Activated CD8-positive, alpha-beta memory T cell treated with anti-CD3 and anti-CD28 coated beads for 1 hour (primary cell): ENCODE data around the gene ZNF254.
A peak's percentile ranks its signal among the peaks of the same experiment; 100 is the strongest.
"Not testable (repeated sequence)": the region's sequence is repeated elsewhere in the genome, so short reads cannot be mapped to it uniquely, and the experiment has no call there.

Source experiments
- DNase-seq, 2 donors: peaks; one replicate each; pipeline ENCODE4 v3.0.0-alpha.2; 2020; ENCODE audit warnings: low read depth in 1 of 2; ENCODE audit errors: extremely low read depth in 1 of 2

The ZNF254 gene

GRCh38 chr19:24086974-24087595, at the start of gene ZNF254:
Gene ZNF254 (plus strand): TSS chr19:24087187. CDS start chr19:24087308, 121 bp downstream.
- peak; percentile 43 to 52 for DNase-seq

- no peak for DNase-seq
Observed at GRCh38 chr19:24040621-24041020, 46.4 kb upstream of the ZNF254 start.

DNA sequence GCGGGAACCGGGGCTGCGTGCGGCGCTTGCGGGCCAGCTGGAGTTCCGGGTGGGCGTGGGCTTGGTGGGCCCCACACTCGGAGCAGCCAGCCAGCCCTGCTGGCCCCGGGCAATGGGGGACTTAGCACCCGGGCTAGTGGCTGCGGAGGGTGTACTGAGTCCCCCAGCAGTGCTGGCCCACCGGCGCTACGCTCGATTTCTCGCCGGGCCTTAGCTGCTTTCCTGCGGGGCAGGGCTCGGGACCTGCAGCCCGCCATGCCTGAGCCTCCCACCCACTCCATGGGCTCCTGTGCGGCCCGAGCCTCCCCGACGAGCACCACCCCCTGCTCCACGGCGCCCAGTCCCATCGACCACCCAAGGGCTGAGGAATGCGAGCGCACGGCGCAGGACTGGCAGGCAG, 45.7 kb upstream of the ZNF254 start:
- not testable (repeated sequence) for DNase-seq

GRCh38 chr19:24046550-24046949, 40.4 kb upstream of the ZNF254 start:
- no peak for DNase-seq

- DNase-seq = no peak
Observed at GRCh38 chr19:24048261-24048660, 38.7 kb upstream of the ZNF254 start.

GRCh38 chr19:24049537-24049936, 37.5 kb upstream of the ZNF254 start:
- DNase-seq = no peak

DNA sequence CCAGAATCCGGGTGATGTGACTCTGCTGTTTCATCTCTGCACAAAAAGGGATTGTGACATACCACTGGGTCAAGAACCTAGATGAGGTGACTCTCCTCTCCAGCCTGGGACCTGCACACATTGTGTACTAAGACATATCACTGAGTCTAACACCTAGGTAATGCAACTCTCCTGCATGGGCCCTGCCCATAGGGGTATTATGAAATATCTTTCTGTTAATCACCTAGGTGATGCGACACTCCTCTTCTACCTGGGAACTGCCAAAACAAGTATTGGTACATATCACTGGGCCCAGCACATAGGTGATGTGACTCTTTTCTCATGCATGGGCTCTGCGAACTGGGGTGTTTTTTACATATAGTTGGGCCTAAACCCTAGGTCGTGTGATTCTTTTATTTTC, 35.5 kb upstream of the ZNF254 start:
- DNase-seq = no peak

DNA sequence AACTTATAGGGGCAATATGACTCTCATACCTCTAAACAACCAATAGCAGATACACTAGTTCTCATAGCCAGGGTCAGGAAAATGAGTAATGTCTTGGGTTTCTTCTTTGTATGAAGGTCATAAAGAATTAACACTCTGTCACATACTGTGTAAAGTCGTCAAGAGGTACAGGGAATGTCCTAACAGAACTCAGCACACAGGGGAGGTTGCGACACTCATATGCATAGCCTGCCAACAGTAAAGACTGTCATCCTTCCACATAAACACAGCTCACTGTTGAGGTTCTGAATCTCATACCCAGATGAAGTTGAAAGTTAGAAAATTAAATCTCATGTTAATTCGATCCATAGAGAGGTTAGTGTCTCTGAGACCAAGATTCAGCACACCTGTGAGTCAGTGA, 34.2 kb upstream of the ZNF254 start:
- no peak for DNase-seq

DNA sequence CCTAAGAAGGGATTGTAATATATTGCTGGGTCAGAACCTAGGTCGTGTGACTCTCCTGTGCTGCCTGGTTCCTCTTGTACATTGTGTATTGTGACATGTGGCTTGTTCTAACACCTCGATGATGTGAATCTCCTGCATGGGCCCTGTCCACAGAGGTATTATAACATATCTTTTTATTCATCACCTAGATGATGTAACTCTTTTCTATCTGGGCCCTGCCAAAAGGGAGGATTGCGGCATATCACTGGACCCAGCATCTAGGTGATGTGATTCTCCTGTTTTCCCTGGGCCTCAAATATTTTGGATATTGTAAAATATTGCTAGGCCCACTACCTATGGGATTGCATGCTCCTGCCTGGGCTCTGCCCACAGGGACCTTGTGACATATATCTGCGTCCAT, 33.4 kb upstream of the ZNF254 start:
- DNase-seq = no peak

DNA sequence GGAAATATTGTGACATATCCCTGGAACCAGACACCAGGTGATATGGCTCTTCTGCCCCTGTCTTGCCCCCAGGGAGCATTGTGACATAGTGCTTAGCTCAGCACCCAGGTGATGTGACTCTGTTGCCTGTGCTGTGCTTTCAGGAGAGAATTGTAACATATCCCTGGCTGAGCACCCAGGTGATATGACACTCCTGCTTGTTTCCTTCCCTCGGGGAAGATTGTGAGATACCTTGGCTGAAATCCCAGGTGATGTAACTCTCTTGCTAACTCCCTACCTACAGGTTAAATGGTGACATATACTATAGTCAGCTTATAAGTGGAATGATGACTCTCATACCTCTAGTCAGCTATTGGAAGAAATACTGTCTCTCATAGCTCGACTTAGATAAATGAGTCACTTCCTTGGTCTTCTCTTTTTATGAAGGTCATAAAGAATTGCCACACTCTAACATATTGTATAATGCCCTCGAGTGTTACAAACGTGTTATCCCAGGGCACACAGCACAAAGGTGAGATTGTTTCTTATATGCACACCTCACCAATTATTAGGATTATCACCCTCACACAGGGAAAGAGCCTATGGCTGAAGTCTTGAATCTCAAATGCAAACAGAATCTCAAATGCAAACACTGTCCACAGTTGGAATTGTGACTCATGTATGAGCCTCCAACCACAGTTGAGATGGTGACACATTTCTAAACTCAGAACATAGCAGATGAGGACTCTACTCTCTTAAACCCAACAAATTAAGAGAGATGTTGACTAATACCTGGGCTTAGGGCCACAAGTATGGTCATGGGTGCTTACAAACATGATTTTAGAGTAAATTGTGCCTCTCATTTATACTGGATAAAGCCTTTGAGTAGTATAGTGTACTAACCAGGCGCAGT, 32.7 kb upstream of the ZNF254 start:
- no peak for DNase-seq

- no peak for DNase-seq
Observed at GRCh38 chr19:24055548-24055947, 31.4 kb upstream of the ZNF254 start.

DNA sequence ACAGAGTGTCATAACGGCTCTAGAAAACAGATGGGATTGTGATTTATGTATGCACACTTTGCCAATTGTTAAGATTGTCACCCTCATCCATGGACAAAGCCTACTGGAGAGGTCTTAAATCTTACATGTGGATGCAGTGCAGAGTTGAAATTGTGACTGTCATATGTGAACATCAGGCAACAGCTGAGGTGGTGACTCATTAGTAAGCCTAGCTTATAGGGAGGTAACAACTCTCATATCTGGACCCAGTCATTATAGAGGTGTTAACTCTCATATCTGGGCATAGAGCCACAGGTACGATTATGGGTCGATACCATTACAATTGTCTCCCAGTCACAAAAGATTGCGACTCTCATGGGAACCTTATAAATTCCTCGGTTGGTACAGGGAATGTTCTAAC, 29.8 kb upstream of the ZNF254 start:
- DNase-seq = no peak

DNA sequence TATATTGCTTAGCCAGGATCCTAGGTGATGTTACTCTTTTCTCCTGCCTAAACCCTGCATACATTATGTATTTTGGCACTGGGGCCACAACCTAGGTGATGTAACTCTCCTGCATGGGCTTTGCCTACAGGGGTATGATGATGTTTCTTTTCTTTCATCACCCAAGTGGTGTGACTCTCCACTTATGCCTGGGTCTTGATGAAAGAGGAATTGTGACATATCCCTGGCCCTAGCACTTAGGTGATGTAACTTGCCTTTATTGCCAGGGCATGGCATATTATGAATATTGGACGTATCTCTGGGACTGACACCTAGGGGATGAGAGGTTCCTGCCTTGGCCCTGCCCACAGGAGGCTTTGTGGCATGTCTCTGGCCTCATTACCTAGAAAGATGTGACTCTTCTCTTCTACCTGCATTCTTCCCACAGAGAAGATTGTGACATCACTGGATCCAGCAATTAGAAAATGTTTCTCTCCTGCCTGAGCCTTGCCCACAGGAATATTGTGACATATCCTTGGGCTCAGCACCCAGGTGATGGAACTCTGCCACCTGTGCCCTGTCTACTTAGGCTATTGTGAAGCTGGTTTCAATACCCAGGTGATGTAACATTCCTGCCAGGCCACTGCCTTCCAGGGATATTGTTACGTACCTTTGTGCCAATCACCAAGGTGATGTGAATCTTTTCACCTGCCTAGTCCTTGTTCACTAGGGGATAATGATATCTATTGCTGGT, 27.3 kb upstream of the ZNF254 start:
- no peak for DNase-seq

GRCh38 chr19:24060687-24061356, 26.2 kb upstream of the ZNF254 start:
- no peak for DNase-seq

GRCh38 chr19:24062190-24062589, 24.8 kb upstream of the ZNF254 start:
- no peak for DNase-seq

DNA sequence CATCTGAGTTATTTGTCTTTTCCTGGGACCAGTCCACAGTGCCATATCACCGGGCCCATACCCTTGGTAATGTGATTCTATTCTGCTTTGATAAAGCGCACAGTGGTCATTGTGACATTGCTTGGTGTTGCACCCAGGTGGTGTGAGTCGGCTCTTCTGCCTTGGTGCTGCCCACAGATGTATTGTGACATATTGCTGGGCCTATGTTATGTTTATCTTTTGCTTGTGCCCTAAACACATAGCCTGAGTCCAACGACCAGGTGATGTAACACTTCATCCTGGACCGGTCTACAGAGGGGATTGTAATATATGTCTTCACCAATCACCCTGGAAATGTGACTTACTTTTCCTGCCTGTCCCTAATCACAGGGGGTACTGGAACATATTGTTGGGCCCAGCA, 23.7 kb upstream of the ZNF254 start:
- DNase-seq = no peak

- no peak for DNase-seq
Observed at GRCh38 chr19:24064175-24064574, 22.8 kb upstream of the ZNF254 start.

- no peak for DNase-seq
Observed at GRCh38 chr19:24065243-24065642, 21.7 kb upstream of the ZNF254 start.

- no peak for DNase-seq
Observed at GRCh38 chr19:24065865-24066604, 21.0 kb upstream of the ZNF254 start.

GRCh38 chr19:24069905-24070657, 16.9 kb upstream of the ZNF254 start:
- no peak for DNase-seq
